Naive thymus-derived CD8-positive, alpha-beta T cell (primary cell): ENCODE measurements around the gene FMO2. TPM values are rescaled to one million over a fixed set of nuclear protein-coding genes. Genes with fewer than 3 reads are reported as not detected.

Source experiments
- ATAC-seq, 2 donors: fragments of 150-1000 bp; cut with Tn5 transposase in 1 of 2; sonication (Bioruptor Pico), chemical (Tn5 transposase) in 1 of 2; 1 replicate in 1 of 2; 2 replicates in 1 of 2; pipeline ENCODE4 v1.10.0; 2021; ENCODE audit warnings: mild to moderate bottlenecking in 2 of 2, moderate library complexity in 2 of 2
- POLR2A ChIA-PET: fragments of 350-600 bp; sonication (Branson Sonifier 250); formaldehyde crosslinking; loops from one replicate; lab custom pipeline; 2021; ENCODE audit warnings: antibody characterized with exemption; lab: Charles Lee
- DNase-seq, 10 donors: peaks; one replicate each; pipeline versions ENCODE4 v3.0.0 to v3.0.0-alpha.2; 2020 to 2022
- H3K27ac Mint-ChIP-seq, 10 donors: one replicate each; pipeline ENCODE4 v1.8.0; 2020 to 2022; ENCODE audit warnings: mild to moderate bottlenecking in 10 of 10, mixed read lengths in 10 of 10, moderate library complexity in 4 of 10, inconsistent platforms in 1 of 10
- H3K27me3 Mint-ChIP-seq, 5 donors: one replicate each; pipeline ENCODE4 v1.8.0; 2021 to 2022; ENCODE audit warnings: mixed read lengths in 5 of 5
- H3K36me3 Mint-ChIP-seq, 3 donors: one replicate each; pipeline ENCODE4 v1.8.0; 2020 to 2022; ENCODE audit warnings: mixed read lengths in 3 of 3, mild to moderate bottlenecking in 2 of 3, inconsistent platforms in 1 of 3
- H3K4me1 Mint-ChIP-seq, 4 donors: one replicate each; pipeline ENCODE4 v1.8.0; 2021 to 2022; ENCODE audit warnings: mixed read lengths in 4 of 4
- H3K4me3 Mint-ChIP-seq, 10 donors: one replicate each; pipeline ENCODE4 v1.8.0; 2020 to 2022; ENCODE audit warnings: mild to moderate bottlenecking in 10 of 10, mixed read lengths in 10 of 10, moderate library complexity in 6 of 10, inconsistent platforms in 1 of 10
- H3K9me3 Mint-ChIP-seq, 9 donors: one replicate each; pipeline ENCODE4 v1.8.0; 2020 to 2022; ENCODE audit warnings: mixed read lengths in 9 of 9, mild to moderate bottlenecking in 3 of 9, inconsistent platforms in 1 of 9, moderate library complexity in 1 of 9
- polyA plus RNA-seq, 3 donors: library from polyadenylated mRNA; unstranded; fragments of 300-500 nt; fragmentation: Illumina TruSeq; gene quantifications; one replicate each; pipeline ENCODE4 v1.2.3, GENCODE V29; 2021
- total RNA-seq, 8 experiments: library from RNA in 2 of 8; stranded (reverse) in 2 of 8; gene quantifications; one replicate each; pipeline ENCODE4 v1.2.3 and lab custom pipeline; 2021 to 2026

Gene FMO2
- total and polyA plus RNA-seq, 5 experiments from 2014 or later: not detected

DNA sequence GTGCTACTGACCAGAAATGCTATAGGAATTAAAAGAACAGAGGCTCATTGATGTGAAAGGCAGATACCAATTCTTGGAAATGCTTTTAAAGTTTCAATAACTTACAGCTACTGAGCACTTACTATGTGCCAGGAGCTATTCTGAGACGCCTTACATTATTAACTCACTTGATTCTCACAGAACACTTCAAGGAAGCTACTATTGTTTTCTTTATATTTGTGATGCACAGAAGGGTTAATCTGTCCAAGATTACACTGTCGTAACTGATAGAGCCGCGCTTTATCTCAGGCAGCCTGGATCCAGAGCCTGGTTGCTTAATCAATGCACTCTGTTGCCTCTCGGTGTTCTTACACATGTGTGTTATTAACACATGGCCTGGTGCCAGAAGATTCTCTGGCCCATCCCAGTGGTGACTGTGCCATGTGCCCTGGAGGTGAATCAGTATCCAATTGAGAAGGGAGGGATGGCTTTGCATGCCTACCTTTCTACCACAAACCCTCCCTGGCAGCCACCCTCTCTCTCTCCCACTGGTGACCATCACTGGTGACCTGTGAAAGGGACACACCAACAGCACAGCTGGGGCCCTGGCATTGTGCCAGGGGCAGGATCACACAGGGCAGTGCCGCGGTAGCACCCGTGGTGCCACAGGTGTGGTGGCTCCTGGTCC lies 72.0 kb downstream of the FMO2 start:
- Mint-ChIP-seq H3K27ac (no peak overlapping the region), H3K27me3 (peaks cover 17 to 37% (median 22%) of the 10 kb centered on the region in 5 donors), H3K36me3 (peaks cover 0 to 5% (median 0%) of the 10 kb centered on the region in 3 donors), H3K4me1 (peaks cover 3 to 10% (median 6%) of the 10 kb centered on the region in 4 donors), H3K4me3 (no peak overlapping the region), H3K9me3 (no peaks in the 10 kb centered on the region)
- POLR2A ChIA-PET: no interaction called here
- no peak for DNase-seq
- no peak for ATAC-seq

DNA sequence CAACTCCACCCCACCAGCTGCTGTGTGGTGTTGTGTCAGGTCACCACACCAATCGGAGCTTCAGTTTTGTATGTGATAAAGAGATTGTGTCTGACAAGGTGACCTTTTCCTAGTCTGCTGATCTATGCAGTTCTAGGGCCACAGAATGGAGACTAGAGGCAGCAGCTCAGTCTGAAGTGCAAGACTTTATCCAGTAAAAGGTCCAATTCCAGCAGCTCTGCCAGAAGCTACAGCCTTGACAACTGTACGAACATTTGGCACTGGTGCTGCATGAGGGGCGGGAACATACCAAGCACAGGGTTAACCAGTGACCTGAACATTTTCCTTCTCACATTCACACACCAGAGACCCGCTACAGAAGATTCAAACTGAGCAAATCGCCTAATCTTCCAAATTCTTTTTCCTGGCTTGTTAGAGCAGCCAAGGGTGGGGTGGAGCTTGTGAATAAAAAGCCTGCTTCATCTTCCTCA lies 72.5 kb downstream of the FMO2 start:
- POLR2A ChIA-PET: no interaction called here
- DNase-seq (no peak), ATAC-seq (no peak)
- no peak overlapping the region for H3K27ac Mint-ChIP-seq
- H3K27me3 Mint-ChIP-seq: peaks cover 13 to 33% (median 18%) of the 10 kb centered on the region in 5 donors
- peaks cover 0 to 5% (median 0%) of the 10 kb centered on the region in 3 donors for H3K36me3 Mint-ChIP-seq
- peaks cover 0 to 5% (median 1%) of the 10 kb centered on the region in 4 donors for H3K4me1 Mint-ChIP-seq
- no peaks in the 10 kb centered on the region for H3K9me3 Mint-ChIP-seq
- H3K4me3 Mint-ChIP-seq: no peak overlapping the region

GRCh38 chr1:171258429-171258828 lies 73.3 kb downstream of the FMO2 start:
- H3K27me3 Mint-ChIP-seq: peaks cover 8 to 26% (median 14%) of the 10 kb centered on the region in 5 donors
- no peaks in the 10 kb centered on the region for H3K36me3 Mint-ChIP-seq
- H3K4me1 Mint-ChIP-seq: no peaks in the 10 kb centered on the region
- no peaks in the 10 kb centered on the region for H3K9me3 Mint-ChIP-seq
- H3K27ac Mint-ChIP-seq: no peak overlapping the region
- no peak overlapping the region for H3K4me3 Mint-ChIP-seq
- DNase-seq (no peak), ATAC-seq (no peak)
- POLR2A ChIA-PET: no interaction called here

- H3K27ac Mint-ChIP-seq: no peak overlapping the region
- no peak for DNase-seq
- H3K27me3 Mint-ChIP-seq: peaks cover 8 to 24% (median 17%) of the 10 kb centered on the region in 5 donors
- POLR2A ChIA-PET: no interaction called here
- no peak for ATAC-seq
- H3K9me3 Mint-ChIP-seq: no peaks in the 10 kb centered on the region
- no peak overlapping the region for H3K4me3 Mint-ChIP-seq
- H3K4me1 Mint-ChIP-seq: no peaks in the 10 kb centered on the region
- no peaks in the 10 kb centered on the region for H3K36me3 Mint-ChIP-seq
Measured at GRCh38 chr1:171258943-171259342, 73.8 kb downstream of the FMO2 start.

Other genes starting within 250 kb of the FMO2 start
- not detected for gene MROH9, start 249.8 kb upstream of the FMO2 start, total RNA-seq
- gene MROH9, start 249.8 kb upstream of the FMO2 start, polyA plus RNA-seq: not detected
- gene FMO3, start 94.4 kb upstream of the FMO2 start, total RNA-seq: not detected
- not detected for gene FMO3, start 94.4 kb upstream of the FMO2 start, polyA plus RNA-seq
- not detected for gene FMO1, start 63.2 kb downstream of the FMO2 start, total RNA-seq
- gene FMO1, start 63.2 kb downstream of the FMO2 start, polyA plus RNA-seq: not detected
- 1 to 10 TPM; 3.9 to 4.8 TPM for gene FMO4, start 128.9 kb downstream of the FMO2 start, total RNA-seq
- 1 to 10 TPM; 1.1 to 1.9 (median 1.8) TPM for gene FMO4, start 128.9 kb downstream of the FMO2 start, polyA plus RNA-seq